Activated CD4-positive, alpha-beta T cell treated with anti-CD3 and anti-CD28 coated beads for 24 hours (primary cell): ENCODE results near the gene HUNK.
"Not testable (repeated sequence)": the region's sequence is repeated elsewhere in the genome, so short reads cannot be mapped to it uniquely, and the experiment has no call there.

Source experiments
- DNase-seq, 2 donors: peaks; one replicate each; pipeline ENCODE4 v3.0.0-alpha.2; 2020; ENCODE audit warnings: low read depth in 2 of 2

The HUNK gene

GRCh38 chr21:31993826-31994825 lies 121.3 kb downstream of the HUNK start:
- DNase-seq, result no peak

- DNase-seq, result no peak
These were observed 124.4 kb downstream of the HUNK start for GRCh38 chr21:31997191-31997590.

- no peak for DNase-seq
These were observed 127.1 kb downstream of the HUNK start for GRCh38 chr21:31999810-32000468.

GRCh38 chr21:32001390-32001789 lies 128.6 kb downstream of the HUNK start:
- no peak for DNase-seq

- DNase-seq, result no peak
These were observed 130.6 kb downstream of the HUNK start for GRCh38 chr21:32003411-32003810.

GRCh38 chr21:32004291-32004690 lies 131.5 kb downstream of the HUNK start:
- DNase-seq, result no peak

GRCh38 chr21:32007456-32007855 lies 134.6 kb downstream of the HUNK start:
- DNase-seq, result no peak

- no peak for DNase-seq
These were observed 135.9 kb downstream of the HUNK start for GRCh38 chr21:32008714-32009113.

GRCh38 chr21:32009263-32009662 lies 136.4 kb downstream of the HUNK start:
- DNase-seq, result no peak

- DNase-seq, result no peak
These were observed 142.8 kb downstream of the HUNK start for GRCh38 chr21:32015461-32016139.

- DNase-seq, result no peak
These were observed 145.6 kb downstream of the HUNK start for GRCh38 chr21:32018381-32018780.

- no peak for DNase-seq
These were observed 147.7 kb downstream of the HUNK start for GRCh38 chr21:32020564-32020963.

GRCh38 chr21:32021319-32021994 lies 148.6 kb downstream of the HUNK start:
- DNase-seq, result no peak

- no peak for DNase-seq
These were observed 149.3 kb downstream of the HUNK start for GRCh38 chr21:32022146-32022545.

- no peak for DNase-seq
These were observed 157.4 kb downstream of the HUNK start for GRCh38 chr21:32030146-32030652.

- DNase-seq, result no peak
These were observed 162.0 kb downstream of the HUNK start for GRCh38 chr21:32034850-32035249.

- DNase-seq, result no peak
These were observed 162.8 kb downstream of the HUNK start for GRCh38 chr21:32035617-32036016.

GRCh38 chr21:32036756-32037155 lies 163.9 kb downstream of the HUNK start:
- DNase-seq, result no peak

- DNase-seq, result not testable (repeated sequence)
These were observed 165.9 kb downstream of the HUNK start for GRCh38 chr21:32038751-32039150.

- no peak for DNase-seq
These were observed 170.6 kb downstream of the HUNK start for GRCh38 chr21:32043458-32043857.
